Neural progenitor cell (in vitro differentiated cells): ENCODE results near the gene LHFPL2.

Source experiments
- CTCF ChIP-seq: fragments of 200-600 bp; sonication (generic); IDR thresholded peaks from 2 replicates; pipeline ENCODE4 v1.5.1; 2017; ENCODE audit warnings: antibody characterized with exemption, mild to moderate bottlenecking
- EZH2 ChIP-seq: fragments of 200-600 bp; sonication (generic); IDR thresholded peaks from 2 replicates; pipeline ENCODE4 v1.6.1; 2017; ENCODE audit warnings: antibody characterized with exemption, mild to moderate bottlenecking, moderate library complexity

- TF ChIP-seq CTCF (no peak), EZH2 (no peak)
Observed at GRCh38 chr5:78651468-78651867, 2.9 kb upstream of the LHFPL2 start.
